Measurements from ENCODE around the gene TOP3B.

TOP3B gene

GRCh38 chr22:22013559-22014284 is 31.1 kb upstream of the TOP3B start:
- DNase-seq, result no peak

- no peak for DNase-seq
Observed at GRCh38 chr22:22011964-22012363, 29.4 kb upstream of the TOP3B start.

DNA sequence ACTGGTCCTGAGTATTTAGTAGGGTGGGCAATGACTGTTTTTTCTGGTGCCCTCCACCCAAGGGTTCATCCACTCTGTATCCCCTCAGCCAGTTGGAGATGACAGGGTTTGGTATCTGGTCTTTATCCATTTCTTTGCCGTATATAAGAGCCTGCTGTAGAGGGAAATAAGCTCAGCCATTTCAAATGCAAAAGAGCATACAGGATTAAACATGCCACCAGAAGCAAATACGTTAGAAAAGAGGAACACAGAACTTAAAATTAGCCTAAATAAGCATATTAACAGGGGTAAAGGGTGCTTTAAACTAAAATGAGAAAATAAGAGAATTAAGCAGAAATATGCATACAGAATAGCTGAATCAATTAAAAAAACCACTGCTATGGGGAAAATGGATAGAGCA is 27.8 kb upstream of the TOP3B start:
- no peak for DNase-seq

DNA sequence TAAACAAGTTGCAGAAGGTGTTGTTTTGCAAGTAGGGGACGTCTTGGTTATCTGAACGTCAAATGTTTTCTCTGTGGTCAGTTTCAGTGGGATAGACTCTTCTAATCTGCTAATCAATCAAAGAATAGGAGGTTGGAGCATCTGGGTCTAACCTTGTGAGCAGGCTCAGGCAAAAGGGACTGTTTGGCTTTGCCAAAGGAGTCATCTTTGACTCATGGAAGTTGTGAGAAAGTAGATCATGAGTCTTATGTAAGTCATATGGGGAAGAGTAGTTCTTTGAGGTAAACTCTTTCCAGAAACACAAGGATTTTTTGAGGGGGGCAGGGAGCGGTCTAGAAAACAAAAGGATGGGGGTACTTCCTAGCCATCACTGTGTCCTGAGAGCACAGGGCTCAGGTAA is 27.1 kb upstream of the TOP3B start:
- no peak for DNase-seq

DNA sequence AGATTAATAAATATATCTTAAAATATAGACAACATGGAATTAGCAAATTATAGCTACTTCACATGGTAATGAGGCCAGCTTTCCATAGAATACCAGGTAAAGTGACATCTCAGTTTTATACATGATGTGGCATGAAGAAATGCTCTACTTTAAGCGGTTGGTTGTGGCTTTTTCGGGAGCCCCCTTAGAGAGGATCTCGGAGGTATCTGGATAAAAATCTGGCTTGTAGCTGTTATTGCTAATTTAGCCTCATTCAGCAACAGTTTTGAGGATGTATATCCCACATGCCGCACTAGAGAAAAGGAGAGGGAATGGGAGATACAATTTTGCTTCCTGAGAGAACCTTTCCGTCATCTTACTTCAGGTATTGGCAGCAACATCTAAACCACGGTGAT is 24.0 kb upstream of the TOP3B start:
- no peak for DNase-seq

DNA sequence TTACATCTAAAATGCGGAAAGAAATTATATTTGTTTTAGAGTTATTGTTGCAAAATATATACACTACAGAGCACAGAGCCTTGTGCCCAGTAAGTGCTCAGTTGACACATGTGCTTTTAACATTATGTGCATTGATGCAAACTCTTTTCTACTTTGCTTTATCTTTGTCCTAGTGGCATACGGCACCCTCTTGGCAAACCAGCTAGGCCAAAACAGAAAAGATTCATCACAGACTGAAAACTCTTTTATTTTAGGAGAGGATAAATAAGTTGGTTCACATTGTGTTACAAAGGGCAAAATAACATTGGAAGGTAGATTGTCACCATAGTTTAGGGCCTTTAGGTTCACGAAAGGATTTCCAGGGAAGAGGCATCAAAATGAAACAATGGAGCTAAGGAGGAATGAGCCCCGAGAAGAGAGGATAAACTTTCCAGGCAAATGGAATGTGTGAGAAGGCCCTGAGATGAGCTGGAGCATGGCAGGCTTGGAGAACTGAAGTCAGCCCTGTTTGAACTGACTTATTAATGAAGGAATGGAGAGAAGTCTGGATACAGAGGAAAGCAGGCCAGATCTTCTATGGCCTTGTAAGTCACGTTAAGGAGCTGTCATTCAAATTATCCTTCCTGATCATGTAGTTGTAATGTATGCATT is 23.5 kb upstream of the TOP3B start:
- DNase-seq, result no peak

GRCh38 chr22:22003233-22003632 is 20.6 kb upstream of the TOP3B start:
- DNase-seq, result no peak

- DNase-seq, result no peak
Observed at GRCh38 chr22:22002526-22003055, 20.0 kb upstream of the TOP3B start.

DNA sequence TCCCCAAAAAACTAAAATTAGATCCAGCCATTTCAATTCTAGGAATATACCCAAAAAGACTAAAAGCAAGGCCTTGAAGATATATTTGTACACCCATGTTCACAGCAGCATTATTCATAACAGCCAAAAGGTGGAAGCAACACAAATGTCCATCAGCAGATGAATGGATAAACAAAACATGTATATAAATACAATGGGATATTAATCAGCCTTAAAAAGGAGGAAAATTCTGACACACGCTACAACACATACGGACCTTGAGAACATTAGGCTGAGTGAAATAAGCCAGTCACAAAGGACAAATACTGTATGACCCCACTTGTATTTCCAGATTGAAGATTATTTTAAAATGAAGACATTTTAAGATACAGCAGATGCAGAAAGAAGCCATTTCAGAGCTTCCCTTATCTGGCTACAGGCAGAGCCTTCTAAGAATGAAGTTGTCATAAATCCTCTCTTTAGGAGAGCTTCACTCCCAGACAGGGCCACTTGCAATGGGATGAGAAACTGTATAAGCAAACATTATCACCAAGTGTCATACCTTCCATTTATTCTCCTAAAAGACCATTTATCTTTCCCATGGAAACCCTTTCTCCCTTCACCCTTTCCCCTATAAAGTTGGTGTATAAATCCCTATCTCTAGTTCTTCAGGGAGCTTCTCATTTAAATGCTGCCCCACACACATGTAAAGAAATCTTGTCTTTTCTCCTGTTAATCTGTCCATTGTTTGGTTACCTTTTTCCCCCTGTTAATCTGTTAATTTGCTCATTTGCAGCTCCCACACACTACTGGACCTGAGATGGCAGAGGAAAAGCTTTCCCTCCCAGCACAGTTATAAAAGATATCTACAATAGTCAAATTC is 19.3 kb upstream of the TOP3B start:
- no peak for DNase-seq

DNA sequence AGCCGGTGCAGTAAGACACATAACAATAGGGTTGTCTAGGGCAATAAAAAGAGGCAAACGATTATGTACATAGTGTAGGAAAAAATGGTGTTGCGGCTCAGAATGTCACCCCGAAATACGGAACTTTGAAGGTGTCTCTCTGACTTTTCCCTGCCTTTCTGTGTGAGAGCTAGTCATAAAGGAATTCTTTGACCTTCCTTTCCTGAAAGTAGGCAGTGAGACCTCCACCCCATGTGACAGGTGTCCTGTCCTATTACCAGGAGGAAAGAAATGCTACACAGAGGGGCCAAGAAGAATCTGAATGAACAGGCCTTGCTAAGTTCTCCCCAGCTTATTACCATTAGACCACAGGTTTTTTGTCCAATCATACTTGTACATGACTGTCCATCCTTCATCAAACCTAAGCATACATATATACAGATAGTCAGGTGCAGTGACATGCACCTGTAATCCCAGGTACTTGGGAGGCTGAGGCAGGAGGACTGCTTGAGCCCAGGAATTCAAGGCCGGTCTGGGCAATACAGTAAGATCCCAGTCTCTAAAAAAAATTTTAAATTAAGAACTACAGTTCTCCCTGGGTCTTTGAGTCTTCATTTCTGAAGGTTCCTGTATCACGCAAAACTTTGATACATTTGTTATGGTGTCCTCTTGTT is 16.1 kb upstream of the TOP3B start:
- no peak for DNase-seq

GRCh38 chr22:21996175-21996720 is 13.7 kb upstream of the TOP3B start:
- DNase-seq, result no peak

DNA sequence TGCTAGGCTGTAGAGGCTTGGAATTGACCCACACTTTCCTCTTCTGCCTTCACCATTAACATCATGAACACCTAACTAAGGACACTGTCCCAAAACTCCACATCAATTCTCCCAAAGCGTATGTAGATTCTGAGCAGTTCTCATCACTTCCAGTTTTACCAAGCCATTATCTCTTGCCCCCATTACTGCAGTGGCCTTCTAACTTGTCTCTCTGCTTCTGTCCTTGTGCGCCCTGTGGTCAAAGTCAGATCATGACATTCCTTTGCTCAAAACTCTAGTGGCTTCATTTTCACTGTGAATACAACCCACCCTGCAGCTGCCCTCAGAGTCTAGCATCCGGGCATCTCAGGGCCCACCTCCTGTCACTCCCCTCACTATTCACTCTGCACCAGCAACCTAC is 13.1 kb upstream of the TOP3B start:
- DNase-seq, result no peak

- DNase-seq, result no peak
Observed at GRCh38 chr22:21994881-21995444, 12.4 kb upstream of the TOP3B start.

- DNase-seq, result no peak
Observed at GRCh38 chr22:21992593-21993237, 10.1 kb upstream of the TOP3B start.

- no peak for DNase-seq
Observed at GRCh38 chr22:21991774-21992173, 9.2 kb upstream of the TOP3B start.

GRCh38 chr22:21991304-21991596 is 8.7 kb upstream of the TOP3B start:
- DNase-seq, result no peak

DNA sequence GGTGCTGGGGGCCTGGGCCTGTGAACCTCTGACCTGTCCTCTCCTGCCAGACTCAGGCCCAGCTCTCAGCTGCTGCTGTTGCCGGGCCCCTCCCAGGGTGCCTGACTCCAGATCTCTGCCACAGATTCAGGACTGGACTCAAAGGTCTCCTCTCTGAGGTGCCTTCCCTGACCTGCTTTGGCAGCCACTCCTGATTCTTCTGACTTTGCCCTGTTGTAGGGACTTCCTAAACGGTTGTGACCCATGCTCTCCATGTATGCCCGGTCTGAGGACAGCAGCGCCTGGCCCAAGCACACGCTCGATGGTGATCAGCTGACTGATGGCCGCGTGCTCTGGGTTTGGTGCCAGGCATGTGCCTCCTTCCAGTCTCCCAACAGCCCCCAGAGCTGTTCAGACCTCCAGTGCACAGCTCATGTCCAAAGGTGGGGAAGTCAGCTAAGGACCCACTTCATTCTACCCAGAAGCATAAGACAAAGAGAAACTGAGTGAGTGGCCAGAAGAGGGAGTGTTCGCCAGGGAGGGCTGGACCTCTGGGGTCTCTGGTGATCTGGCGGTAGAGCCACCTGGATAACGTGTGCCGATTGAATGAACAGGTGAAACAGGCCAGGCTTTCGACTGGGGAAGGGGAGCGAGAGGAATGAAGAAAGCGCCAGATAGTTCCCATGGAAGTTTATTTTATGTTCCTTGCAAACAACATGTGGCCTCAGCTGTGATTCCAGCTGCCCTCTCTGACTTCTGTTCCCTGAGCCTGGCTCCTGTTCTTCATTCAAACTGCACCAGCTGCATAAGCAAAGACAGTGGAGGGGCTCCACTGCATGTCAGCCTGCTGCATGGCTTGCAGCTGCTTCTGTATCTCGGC is 8.1 kb upstream of the TOP3B start:
- DNase-seq, result no peak

DNA sequence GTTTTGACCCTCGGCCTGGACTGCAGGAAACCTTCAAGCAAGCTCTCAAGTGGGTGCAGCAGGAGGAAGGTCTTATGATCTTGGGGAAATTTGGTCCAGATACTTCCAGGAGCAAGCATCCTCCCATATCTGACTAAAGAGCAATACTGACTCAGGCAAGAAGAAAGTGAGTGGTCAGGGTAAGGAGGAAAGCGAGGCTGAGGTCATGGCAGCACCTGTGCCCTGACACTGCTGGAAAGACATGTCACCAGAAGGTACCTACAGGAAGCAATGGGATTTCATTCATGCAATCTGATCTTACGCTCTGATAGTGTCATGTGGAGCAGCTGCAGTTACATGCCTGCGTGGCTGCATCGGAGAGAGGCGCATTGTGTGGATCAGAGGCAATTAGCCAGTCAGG is 6.5 kb upstream of the TOP3B start:
- DNase-seq, result no peak

- no peak for DNase-seq
Observed at GRCh38 chr22:21985214-21985613, 2.6 kb upstream of the TOP3B start.

- DNase-seq, result no peak
Observed at GRCh38 chr22:21984793-21985192, 2.2 kb upstream of the TOP3B start.

- no peak for DNase-seq
Observed at GRCh38 chr22:21981874-21982273, 713 bp downstream of the TOP3B start.
